Sigmoid colon (tissue), 4 donors: ENCODE data around the gene UBA7.

Source experiments
- CTCF ChIP-seq, 4 experiments: fragments of 450-650 bp in 3 of 4; fragments of 200-600 bp in 1 of 4; IDR thresholded peaks; one replicate each; pipeline ENCODE4 v1.5.1; 2016 to 2019; ENCODE audit warnings: antibody characterized with exemption in 4 of 4, mild to moderate bottlenecking in 3 of 4, moderate library complexity in 2 of 4
- POLR2A ChIP-seq, 2 donors: fragments of 450-650 bp; IDR thresholded peaks; one replicate each; pipeline ENCODE4 v1.6.1; 2016; ENCODE audit warnings: antibody characterized with exemption in 2 of 2, mild to moderate bottlenecking in 2 of 2, moderate library complexity in 2 of 2
- POLR2AphosphoS5 ChIP-seq, 4 donors: sonication (generic); formaldehyde crosslinking; IDR thresholded peaks; one replicate each; pipeline ENCODE4 v1.6.1; 2017; ENCODE audit warnings: antibody characterized with exemption in 4 of 4

GRCh38 chr3:49839193-49839809 lies 25.5 kb upstream of the UBA7 start:
- TF ChIP-seq POLR2AphosphoS5 (IDR thresholded peaks at IDR 0.05) (peak in 1 of 4 donors; percentile 49), CTCF (IDR thresholded peaks at IDR 0.05) (peak; percentile 77 to 89 (median 84)), POLR2A (IDR thresholded peaks at IDR 0.05) (no peak)
